ENCODE results near the gene PUS7. TPM values are rescaled to one million over a fixed set of nuclear protein-coding genes. Genes with fewer than 3 reads are reported as not detected.

PUS7 gene
- total and polyA plus RNA-seq, 2 donors (not counting 3 experiments of a cell fraction or from before 2014, with no cell fraction given) = 15.8 to 33.9 TPM

GRCh38 chr7:105512926-105513526 is 9.0 kb downstream of the PUS7 start:
- H2AFZ ChIP-seq (ENCODE audit: low read depth, low read length) = no peak overlapping the region
- H3K79me2 ChIP-seq (ENCODE audit: control insufficient read depth, insufficient read depth, low read length) = peaks cover 66% of the 10 kb centered on the region
- no peaks in the 10 kb centered on the region for H3K9me3 ChIP-seq (replicated peaks; ENCODE audit: control insufficient read depth, insufficient read depth, low read length)
- no peaks in the 10 kb centered on the region for H4K20me1 ChIP-seq (replicated peaks; ENCODE audit: control insufficient read depth, extremely low read depth, insufficient read depth, low read length)
- no peaks in the 10 kb centered on the region for H3K27me3 ChIP-seq (ENCODE audit: control insufficient read depth in 2 of 2, insufficient read depth in 2 of 2, low read length in 2 of 2)
- TF ChIP-seq MAX (IDR thresholded peaks at IDR 0.05; ENCODE audit: insufficient read depth, insufficient read length) (no peak), POLR2A (IDR thresholded peaks at IDR 0.05; ENCODE audit: low read depth, low read length) (no peak), JUN (IDR thresholded peaks at IDR 0.05; ENCODE audit: borderline replicate concordance, insufficient read depth, insufficient read length, low read depth) (no peak), FOS (IDR thresholded peaks at IDR 0.05; ENCODE audit: borderline replicate concordance, insufficient read depth, low read length) (no peak), CTCF (IDR thresholded peaks at IDR 0.05; ENCODE audit: extremely low read depth in 1 of 2, insufficient read depth in 1 of 2, low read depth in 1 of 2, low read length in 2 of 2) (no peak), EZH2 (IDR thresholded peaks at IDR 0.05; ENCODE audit: borderline replicate concordance, low read depth, low read length, severe bottlenecking) (no peak), POLR2AphosphoS5 (IDR thresholded peaks at IDR 0.05; ENCODE audit: insufficient read depth, low read depth, low read length) (no peak), MYC (IDR thresholded peaks at IDR 0.05; ENCODE audit: low read depth, low read length) (no peak), GATA2 (IDR thresholded peaks at IDR 0.05; ENCODE audit: insufficient read depth, insufficient read length, low read depth, low read length) (no peak)
- peaks cover 7% of the 10 kb centered on the region for H3K4me1 ChIP-seq (ENCODE audit: control insufficient read depth, extremely low read depth, insufficient read depth, low read length)
- no peak overlapping the region for H3K4me2 ChIP-seq (ENCODE audit: insufficient read depth, low read length)
- dilution Hi-C loops (cut with MboI; ENCODE audit: extremely low pct_ligation_motif_present, low sequenced_read_pairs) (no loop called here), intact Hi-C loops (cut with micrococcal nuclease) (no loop called here)
- no peak overlapping the region for H3K4me3 ChIP-seq (replicated peaks in 1 of 3; ENCODE audit: insufficient read depth in 1 of 3, low read depth in 1 of 3, low read length in 3 of 3)
- no peak overlapping the region for H3K9ac ChIP-seq (replicated peaks; ENCODE audit: extremely low read depth, insufficient read depth, low read length)
- H3K9me1 ChIP-seq (replicated peaks; ENCODE audit: control insufficient read depth, extremely low read depth, insufficient read depth, low read length) = no peaks in the 10 kb centered on the region
- peaks cover 0 to 2% of the 10 kb centered on the region in 2 experiments for H3K36me3 ChIP-seq (ENCODE audit: control insufficient read depth in 2 of 2, extremely low read depth in 1 of 2, insufficient read depth in 2 of 2, low read length in 2 of 2)
- BruUV-seq (replicated peaks) = no TSS peak
- H3K27ac ChIP-seq (ENCODE audit: insufficient read depth, low read depth, low read length) = no peak overlapping the region
- FAIRE-seq = no peak
- POLR2A ChIA-PET = no interaction called here
- no peak for DNase-seq (ENCODE audit: low read depth, low spot score)
- CTCF ChIA-PET = interaction anchor here (0.8 kb wide), 1 partner anchor 19 kb away, joined by 4 read pairs; the partner anchor contains the start of gene RINT1

All from endothelial cell of umbilical vein (primary cell).